Bone marrow (tissue), 2 donors: ENCODE data around the gene TFB2M.
"Not testable (repeated sequence)": the region's sequence is repeated elsewhere in the genome, so short reads cannot be mapped to it uniquely, and the experiment has no call there.

ENCODE experiments used
- DNase-seq, 2 donors: peaks; one replicate each; lab custom pipeline; 2025; lab: John Stamatoyannopoulos, UW

The TFB2M gene

GRCh38 chr1:246583056-246583440 lies 17.0 kb upstream of the TFB2M start:
- no peak for DNase-seq

- DNase-seq, result no peak
Measured at GRCh38 chr1:246582301-246583055, 16.4 kb upstream of the TFB2M start.

- DNase-seq, result no peak
Measured at GRCh38 chr1:246580497-246581370, 14.7 kb upstream of the TFB2M start.

- peak in 1 of 2 donors; percentile 72 for DNase-seq
Measured at GRCh38 chr1:246579818-246580217, 13.8 kb upstream of the TFB2M start.

- peak in 1 of 2 donors; percentile 91 for DNase-seq
Measured at GRCh38 chr1:246577720-246578106, 11.7 kb upstream of the TFB2M start.

- no peak for DNase-seq
Measured at GRCh38 chr1:246577082-246577719, 11.1 kb upstream of the TFB2M start.

- DNase-seq, result no peak
Measured at GRCh38 chr1:246576709-246577032, 10.6 kb upstream of the TFB2M start.

- DNase-seq, result no peak
Measured at GRCh38 chr1:246573491-246573890, 7.4 kb upstream of the TFB2M start.

GRCh38 chr1:246572785-246573184 lies 6.7 kb upstream of the TFB2M start:
- no peak for DNase-seq

- DNase-seq, result no peak
Measured at GRCh38 chr1:246571953-246572352, 5.9 kb upstream of the TFB2M start.

GRCh38 chr1:246571309-246571708 lies 5.2 kb upstream of the TFB2M start:
- DNase-seq, result peak in 1 of 2 donors; percentile 61

GRCh38 chr1:246569248-246570238 lies 3.5 kb upstream of the TFB2M start:
- peak in 1 of 2 donors; percentile 70 for DNase-seq

GRCh38 chr1:246567646-246568235 lies 1.7 kb upstream of the TFB2M start:
- DNase-seq, result no peak

- no peak for DNase-seq
Measured at GRCh38 chr1:246566813-246567645, 968 bp upstream of the TFB2M start.

- DNase-seq, result no peak
Measured at GRCh38 chr1:246565751-246566127, 322 bp downstream of the TFB2M start.

- no peak for DNase-seq
Measured at GRCh38 chr1:246564839-246565750, 966 bp downstream of the TFB2M start.

GRCh38 chr1:246560833-246561232 lies 5.2 kb downstream of the TFB2M start:
- not testable (repeated sequence) for DNase-seq

- no peak for DNase-seq
Measured at GRCh38 chr1:246559310-246559709, 6.8 kb downstream of the TFB2M start.

GRCh38 chr1:246558041-246558440 lies 8.0 kb downstream of the TFB2M start:
- no peak for DNase-seq
